Amygdala (tissue), 56 donors: ENCODE measurements around the gene C4orf54.
A peak's percentile ranks its signal among the peaks of the same experiment; 100 is the strongest.

Experiments
- DNase-seq, 56 donors: peaks; one replicate each; lab custom pipeline; 2025; lab: John Stamatoyannopoulos, UW

The C4orf54 gene

DNA sequence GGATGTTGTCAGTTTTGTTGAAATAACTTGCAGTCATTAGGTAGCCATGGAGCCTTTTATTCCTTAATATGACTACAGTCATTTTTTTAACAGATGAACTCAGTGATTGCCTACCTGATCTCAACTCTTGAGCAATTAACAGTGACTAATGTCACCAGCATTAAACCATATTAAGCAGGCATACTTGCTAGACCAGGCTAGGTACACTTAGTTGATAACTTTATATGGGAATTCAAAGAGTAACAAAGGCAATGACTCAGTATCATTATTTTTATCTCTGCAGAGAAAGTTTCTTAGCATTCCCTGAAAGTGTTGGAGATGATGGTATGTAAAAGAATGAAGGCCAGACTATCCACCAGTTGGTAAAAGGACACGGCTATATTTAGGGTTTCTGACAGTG lies at the start of gene C4orf54:
Gene C4orf54, minus strand, starts transcription at position 31 of the 400 bp plus-strand sequence. CDS start 3,180 bp downstream, outside the sequence.
- DNase-seq: no peak

DNA sequence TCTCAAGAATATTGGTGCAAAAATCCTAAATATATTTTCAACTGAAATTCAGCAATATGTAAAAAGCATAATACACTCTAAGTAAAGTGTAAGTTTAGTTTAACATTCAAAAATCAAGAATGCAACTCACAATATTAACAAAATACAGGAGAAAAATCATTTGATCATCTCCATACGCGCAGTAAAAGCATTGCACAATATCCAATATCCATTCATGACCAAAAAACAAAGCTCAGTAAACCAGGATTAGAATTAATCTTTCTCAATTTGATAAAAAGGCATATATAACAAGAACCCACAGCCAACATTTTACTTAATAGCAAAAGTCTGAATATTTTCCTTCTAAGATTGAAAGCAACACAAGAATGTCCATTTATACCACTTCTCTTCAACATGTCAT lies 48.3 kb upstream of the C4orf54 start:
- DNase-seq: no peak

DNA sequence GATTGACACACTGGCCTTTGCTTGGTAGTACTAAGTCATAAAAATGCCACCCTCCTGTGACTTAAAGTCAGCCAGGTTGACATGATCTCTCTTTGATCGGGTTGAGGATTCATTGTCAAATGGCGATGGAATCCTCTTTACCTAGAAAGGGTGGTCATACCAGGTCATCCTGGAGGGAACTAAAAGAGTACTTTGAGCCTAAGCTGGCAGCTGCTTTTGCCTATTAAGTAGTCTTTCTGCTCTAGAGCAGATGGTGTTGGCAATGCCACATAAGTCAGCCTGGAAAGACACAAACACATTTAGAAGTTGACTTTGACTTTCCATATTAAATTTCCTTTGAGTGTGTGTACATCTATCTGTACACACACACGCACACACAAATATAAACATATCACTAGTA lies 39.2 kb upstream of the C4orf54 start:
- DNase-seq: no peak

DNA sequence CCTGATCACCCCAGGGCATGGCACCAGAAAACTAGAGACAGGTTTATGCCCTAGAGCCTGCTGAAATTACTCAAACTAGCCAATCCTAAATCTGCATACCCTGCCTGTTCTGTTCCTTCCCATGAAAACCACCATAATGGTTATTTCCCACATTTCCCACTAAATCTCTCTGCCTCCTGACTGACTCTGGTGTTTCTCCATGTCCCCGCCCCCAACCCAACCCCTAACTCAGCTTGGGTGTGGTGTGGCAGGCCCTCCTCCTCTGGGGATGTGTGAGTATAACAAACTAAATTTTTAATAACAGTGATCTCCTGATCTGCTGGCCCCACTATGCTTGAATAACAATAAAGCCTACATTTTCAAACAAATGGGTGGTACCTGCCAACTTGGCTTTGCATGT lies 35.5 kb upstream of the C4orf54 start:
- no peak for DNase-seq

DNA sequence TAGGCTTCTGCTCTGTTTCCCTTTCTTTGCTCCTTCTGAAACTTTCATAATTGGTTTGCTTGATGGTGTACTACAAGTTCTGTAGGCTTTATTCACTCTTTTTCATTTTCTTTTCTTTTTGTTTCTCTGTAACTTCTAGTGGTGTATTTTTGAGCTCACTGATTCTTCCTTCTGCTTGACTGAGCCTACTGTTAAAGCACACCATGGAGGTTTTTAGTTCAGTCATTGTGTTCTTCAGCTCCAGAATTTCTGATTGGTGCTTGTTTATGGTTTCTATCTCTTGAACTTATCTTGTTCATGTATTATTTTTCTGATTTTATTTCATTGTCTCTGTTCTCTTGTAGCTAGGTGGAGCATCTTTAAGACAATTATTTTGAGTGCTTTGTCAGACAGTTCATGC lies 33.4 kb upstream of the C4orf54 start:
- no peak for DNase-seq

DNA sequence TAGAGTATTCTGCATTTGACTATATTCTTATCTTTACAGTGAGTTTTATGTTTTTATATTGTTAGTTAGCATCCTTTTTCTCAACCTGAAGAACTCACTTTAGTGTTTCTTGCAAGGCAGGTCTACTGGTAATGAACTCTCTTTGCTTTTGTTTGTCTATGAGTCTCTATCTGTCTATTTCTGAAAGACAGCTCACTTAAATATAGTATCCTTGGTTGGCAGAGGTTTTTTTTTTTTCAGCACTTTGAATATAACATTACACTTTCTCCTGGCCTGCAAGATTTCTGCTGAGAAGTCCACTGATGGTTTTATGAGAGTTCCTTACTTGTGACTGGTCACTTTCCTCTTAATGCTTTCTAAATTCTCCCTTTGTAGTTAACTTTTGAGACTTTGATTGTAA lies 32.8 kb upstream of the C4orf54 start:
- no peak for DNase-seq

DNA sequence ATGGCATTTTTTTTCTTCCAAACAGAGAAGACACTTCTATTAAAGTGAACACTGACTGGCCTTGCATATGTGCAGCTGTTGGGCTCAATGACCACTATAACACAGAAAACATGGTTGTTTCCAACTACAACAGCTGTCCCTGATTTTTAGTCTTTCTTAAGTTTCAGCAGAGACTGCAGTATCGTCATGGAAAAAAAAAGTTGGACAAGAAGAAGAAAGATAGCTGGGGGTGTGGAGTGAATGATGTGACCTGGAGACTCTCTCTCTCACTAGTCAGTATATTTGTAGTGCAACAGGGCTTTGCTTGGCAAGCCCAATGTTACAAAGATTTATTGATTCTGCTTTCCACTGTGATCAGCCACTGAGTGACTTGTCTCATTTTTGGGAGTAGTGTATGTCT lies 29.5 kb upstream of the C4orf54 start:
- DNase-seq: no peak

DNA sequence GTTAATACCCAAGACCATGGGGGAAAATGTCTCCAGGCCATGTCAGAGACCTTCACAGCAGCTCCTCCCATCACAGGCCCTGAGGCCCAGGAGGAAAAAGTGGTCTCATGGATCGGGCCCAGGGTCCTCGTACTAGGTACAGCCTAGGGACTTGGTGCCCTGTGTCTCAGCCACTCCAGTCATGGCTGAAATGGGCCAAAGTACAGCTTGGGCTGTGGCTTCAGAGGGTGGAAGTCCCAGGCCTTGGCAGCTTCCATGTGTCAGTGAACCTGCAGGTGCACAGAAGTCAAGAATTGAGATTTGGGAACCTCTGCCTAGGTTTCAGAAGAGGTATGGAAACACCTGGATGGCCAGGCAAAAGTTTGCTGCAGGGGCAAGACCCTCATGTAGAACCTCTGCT lies 27.6 kb upstream of the C4orf54 start:
- no peak for DNase-seq

DNA sequence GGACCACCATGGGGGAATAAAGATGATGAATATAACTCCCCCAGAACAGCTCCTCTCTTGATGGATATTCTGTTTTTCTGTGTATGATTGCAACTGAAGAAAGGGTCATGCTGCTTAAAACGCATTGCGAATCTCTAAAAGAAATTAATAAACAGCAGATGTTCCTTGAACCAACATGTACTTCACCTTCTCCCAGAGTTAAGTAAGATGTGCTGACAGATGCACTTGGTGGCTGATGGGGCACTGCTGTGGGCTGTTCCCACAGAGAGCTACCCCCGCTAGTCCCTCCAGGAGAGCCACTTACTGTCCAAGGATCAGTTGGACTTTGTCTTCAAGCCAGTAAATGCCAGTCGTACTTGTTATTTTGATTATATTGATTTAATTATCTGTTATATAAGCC lies 26.3 kb upstream of the C4orf54 start:
- no peak for DNase-seq

DNA sequence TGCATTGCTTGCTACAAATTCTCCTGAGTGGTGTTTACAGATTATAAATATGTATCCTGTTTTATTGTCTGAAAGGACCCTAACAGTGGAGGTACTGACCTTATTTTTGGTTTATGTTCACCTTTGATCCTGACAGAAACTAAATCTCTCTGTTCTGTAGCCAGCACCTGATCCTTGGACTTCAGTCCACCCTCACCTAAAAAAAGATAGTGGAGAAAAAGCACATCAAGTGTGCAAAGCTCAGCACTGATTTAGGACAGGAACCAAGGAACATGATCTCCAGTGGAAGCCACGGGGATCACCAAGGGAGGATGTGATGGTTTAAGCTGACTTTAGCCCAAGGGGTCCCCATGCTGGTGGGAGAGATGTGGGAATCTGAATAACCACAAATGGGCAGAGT lies 22.3 kb upstream of the C4orf54 start:
- no peak for DNase-seq

DNA sequence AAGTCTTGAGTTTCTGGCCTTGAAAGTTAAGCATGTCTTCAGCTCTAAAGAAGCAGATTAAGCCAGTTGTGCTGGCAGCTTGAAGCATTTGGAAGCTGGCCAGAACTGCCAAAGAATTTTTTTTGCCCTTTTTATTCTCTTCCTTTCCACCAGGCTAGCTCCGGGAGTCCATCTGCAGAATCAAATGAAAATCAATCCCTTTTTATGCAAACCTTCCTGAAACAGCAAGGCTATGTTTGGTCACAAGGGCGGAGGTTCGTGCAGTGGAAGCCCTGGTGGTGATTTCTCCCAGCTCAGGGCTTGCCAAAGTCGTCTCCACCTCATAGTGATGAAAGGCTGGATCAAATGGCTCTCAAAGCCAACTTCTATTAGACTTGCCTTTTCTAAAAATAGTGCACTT lies 21.6 kb upstream of the C4orf54 start:
- DNase-seq: peak in 6 of 56 donors; percentile 2 to 27 (median 7)

DNA sequence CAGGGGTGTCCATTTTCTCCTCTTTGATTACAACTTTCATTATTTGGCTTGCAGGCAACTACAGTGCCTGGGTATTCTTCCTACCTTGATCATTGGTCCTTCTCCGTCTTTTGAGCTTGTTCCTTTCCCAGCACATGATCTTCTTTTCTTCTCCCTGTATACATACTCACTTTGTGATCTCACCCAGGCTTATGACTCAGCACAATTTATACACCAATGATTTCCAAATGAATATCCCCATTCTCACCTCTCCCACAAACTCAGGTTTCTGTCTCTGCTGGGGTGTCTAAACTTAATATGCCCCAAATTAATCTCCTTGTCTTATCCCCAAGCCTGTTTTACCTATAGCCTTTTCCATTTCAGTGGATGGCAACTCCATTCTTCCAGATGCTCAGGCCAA lies 19.5 kb upstream of the C4orf54 start:
- DNase-seq: no peak

DNA sequence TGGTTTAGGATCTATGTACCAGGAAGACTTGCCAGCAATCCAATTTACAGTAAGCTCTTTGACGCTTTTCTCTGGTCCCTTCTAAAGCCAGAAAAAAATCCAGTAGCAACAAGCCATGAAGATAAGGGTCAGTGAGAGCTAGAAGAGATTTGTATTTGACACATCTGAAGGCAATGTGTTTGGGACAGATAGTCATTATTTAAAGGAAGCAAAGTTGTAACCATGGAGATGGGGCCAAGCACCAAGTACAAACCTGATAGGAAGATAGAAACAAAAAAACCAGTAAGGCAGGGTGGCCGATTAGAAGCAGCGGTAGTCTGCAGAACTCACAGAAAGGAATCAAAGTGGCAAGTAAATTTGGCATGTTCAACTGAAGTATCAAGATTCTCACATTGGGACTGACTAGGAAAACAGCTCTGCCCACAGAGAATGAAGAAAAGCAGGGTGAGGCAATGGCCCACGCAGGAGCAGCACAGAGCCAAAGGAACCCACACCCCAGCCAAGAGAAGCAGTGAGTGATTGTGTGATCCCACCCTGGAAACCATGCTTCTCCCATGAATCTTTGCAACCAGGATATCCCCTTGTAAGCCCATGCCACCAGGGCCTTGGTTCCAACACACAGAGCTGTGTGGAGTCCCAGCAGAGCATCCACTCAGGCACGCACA lies 12.9 kb upstream of the C4orf54 start:
- no peak for DNase-seq

DNA sequence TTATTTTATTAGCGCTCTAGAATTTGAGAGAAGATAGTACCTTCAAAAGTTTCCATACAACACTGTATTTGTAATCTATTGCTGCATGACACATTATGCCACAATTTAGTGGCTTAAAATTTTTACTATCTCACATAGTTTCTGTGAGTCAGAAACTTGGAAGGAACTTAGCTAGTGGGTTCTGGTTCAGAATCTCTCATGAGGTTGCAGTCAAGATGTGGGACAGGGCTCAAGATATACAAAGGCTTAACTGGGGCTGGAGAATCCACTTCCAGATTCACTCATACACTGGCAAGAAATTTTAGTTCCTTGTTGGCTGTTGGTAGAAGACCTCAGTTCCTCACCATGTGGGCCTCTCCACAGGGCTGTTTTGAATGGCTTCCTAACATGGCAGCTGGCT lies 11.5 kb upstream of the C4orf54 start:
- no peak for DNase-seq

DNA sequence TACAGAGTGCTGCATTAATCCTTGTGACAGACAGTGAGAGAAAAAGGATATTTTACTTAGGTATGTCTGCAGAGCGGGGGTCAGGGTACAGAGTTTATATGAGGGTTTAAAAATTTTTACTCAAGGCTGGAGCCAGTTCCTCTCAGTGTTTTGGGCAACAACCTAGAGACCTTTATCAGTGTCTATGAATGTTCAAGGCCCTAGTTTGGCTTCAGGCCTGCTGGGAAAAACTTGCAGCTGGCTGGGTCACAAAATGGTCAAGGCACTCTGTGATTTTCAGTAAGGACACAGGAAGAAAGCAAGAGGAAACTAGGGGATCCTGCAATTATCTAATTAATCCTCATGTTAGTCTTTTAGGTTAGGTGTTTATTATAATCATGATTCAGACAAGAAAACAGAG lies 10.8 kb upstream of the C4orf54 start:
- no peak for DNase-seq

DNA sequence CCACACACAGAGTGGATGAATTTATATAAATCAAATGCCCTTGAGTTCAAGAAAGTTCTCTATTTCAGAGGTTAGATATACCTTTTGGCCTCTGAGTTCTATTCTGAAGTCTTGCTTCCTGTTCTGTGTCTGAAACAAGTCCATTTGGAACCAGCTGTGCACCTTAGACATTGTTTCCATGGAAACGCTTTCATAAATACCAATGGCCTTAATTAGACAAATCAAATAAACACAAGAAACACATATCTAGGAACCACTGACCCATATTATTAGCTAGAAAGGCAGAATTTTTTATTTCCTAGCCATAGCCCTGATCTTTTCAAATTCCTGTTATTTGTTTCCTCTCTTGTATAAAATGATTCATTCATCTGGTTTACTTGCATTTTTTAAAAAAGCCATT lies 8.4 kb upstream of the C4orf54 start:
- no peak for DNase-seq

DNA sequence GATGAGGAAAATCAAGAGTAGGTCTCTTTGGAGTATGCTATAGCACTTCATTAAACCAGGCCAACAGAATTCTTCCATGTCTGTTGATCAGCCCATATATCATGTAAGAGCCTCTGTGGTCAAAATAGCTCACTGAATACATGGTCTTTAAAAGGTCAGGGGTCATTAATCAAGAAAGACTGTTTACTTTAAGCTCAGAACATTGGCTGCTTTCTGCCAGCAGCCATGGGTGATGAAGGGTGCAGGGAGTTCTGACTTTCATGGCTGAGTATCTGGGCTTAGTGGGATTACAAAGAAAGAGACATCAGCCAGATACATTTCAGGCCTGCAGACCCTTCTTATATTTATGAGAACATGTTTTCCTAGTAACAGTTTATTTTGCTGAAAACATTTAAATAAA lies 7.1 kb upstream of the C4orf54 start:
- no peak for DNase-seq

DNA sequence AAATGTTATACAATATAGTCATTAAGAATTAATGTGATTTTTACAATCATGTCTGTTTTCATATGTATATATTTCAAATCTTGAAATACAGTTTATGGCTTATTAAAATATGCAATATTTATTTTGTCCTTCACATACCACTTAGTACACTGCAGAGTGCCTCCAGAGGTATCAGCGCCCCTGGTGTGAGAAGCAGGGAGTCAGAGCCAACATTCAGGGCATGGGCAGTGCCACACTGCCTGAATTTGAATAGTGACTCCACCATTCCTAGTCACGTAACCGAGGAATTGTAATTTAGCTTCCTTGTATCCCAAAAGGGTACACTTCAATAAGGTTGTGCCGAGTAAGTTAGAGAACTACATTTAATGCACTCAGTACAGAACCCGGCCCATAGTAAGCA lies 4.3 kb upstream of the C4orf54 start:
- no peak for DNase-seq

DNA sequence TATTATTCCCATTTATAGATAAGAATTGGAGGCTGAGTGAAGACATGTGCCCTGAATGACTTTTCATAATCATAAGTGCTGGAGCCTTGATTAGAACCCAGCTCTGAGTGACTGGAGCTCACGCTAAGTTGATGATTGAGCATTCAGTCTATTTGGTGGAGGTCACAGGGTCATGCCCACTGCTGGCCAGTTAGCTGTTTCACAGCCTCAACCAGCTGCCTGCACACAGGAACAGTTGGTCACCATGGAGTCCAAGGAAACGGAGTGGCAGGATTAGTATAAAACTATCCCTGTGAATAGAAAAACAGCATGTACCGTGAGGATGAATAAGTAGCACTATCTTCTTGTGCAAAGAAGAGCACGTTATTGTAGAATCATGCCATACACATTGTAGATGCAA lies 1.0 kb upstream of the C4orf54 start:
- DNase-seq: no peak

DNA sequence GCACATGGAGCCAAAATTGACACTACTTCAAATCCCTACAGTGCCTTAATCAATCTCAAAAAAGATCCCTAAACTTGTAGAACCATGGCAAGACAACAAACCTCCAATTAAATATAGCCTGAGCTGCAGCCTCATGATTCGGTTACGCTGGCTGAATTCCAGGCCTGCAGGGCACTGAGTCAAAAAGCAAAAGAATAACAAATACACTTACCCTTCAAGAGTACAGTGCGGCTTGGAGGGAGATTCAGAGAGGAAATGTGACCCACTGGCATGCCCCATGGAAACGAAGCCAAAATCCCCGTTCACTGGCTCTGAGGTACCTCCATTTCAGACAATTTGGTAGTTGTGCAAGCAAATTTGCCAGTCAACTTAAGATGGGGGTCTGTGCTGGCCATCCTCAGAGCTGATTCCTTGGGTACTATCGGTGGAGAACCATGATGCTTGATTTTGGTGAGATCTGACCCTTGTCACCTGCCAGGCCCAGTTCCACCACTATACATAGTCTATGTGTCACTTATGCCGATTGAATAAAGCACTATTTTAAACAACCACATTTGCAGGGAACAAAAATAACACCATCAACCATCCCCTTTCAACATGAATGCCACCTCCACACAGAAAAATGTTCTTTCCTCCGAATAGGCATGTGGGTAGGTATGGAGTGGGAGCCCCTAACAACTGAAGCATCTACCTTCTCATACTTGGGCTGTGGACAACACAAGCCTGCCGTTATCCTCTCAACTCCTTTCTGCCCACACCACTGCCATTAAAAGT lies 2.1 kb downstream of the C4orf54 start:
- no peak for DNase-seq

DNA sequence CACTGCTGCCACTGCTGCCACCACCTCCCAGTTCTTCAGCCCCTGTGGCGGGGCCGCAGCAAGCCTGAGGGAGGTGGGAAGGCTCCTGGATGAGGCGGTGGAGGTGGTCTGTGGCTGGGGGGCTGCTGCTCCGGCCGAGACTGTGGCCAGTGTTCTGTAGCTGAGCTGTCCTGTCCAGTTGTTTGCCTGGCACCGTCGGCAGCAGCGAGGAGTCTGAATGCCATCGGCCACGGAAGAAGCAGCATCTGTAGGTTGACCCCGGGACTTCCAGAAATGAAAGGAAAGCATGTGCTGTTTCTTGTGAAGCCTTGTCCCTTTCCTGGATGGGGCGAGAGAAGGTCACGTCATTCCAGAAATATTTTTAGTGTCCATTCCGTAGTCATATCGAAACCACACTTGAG lies 3.3 kb downstream of the C4orf54 start:
- DNase-seq: no peak

DNA sequence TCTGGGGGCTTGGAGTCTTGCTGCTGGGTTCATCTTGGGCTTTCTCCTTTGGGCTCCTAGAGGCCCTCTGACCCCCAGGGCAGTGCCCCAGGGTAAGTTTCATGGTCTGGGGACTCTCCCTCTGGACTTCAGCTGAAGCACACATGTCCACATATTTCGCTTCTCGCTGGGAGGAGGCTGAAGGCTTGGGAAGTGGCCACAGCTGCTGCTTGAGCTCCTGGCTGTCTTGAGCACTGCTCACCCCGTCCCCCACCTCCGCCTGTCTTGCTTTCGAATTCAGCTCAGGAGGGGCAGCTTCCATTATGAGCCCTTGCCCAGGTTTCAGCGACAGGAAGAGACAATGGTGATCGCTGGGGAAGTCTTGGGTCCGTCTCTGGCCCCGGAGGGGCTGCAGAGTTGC lies 3.7 kb downstream of the C4orf54 start:
- no peak for DNase-seq
